ENCODE measurements around the gene GPC5.

GPC5 gene

GRCh38 chr13:92097337-92097903 lies 699.0 kb downstream of the GPC5 start:
- DNase-seq: no peak

GRCh38 chr13:92101801-92102200 lies 703.4 kb downstream of the GPC5 start:
- DNase-seq: no peak

GRCh38 chr13:92103689-92104153 lies 705.3 kb downstream of the GPC5 start:
- DNase-seq: peak; percentile 20

GRCh38 chr13:92122186-92122853 lies 723.9 kb downstream of the GPC5 start:
- no peak for DNase-seq

GRCh38 chr13:92126399-92126798 lies 728.0 kb downstream of the GPC5 start:
- no peak for DNase-seq

GRCh38 chr13:92135509-92135908 lies 737.1 kb downstream of the GPC5 start:
- no peak for DNase-seq

GRCh38 chr13:92136449-92137155 lies 738.2 kb downstream of the GPC5 start:
- DNase-seq: no peak

GRCh38 chr13:92137520-92137919 lies 739.1 kb downstream of the GPC5 start:
- no peak for DNase-seq

GRCh38 chr13:92143766-92144165 lies 745.3 kb downstream of the GPC5 start:
- DNase-seq: no peak

- DNase-seq: no peak
These were observed 752.2 kb downstream of the GPC5 start for GRCh38 chr13:92150606-92151005.

GRCh38 chr13:92158346-92158745 lies 759.9 kb downstream of the GPC5 start:
- DNase-seq: no peak

- no peak for DNase-seq
These were observed 766.4 kb downstream of the GPC5 start for GRCh38 chr13:92164822-92165221.

GRCh38 chr13:92172191-92172590 lies 773.8 kb downstream of the GPC5 start:
- no peak for DNase-seq

GRCh38 chr13:92173254-92173653 lies 774.8 kb downstream of the GPC5 start:
- no peak for DNase-seq

- DNase-seq: peak; percentile 5
These were observed 776.9 kb downstream of the GPC5 start for GRCh38 chr13:92175330-92175729.

- no peak for DNase-seq
These were observed 779.5 kb downstream of the GPC5 start for GRCh38 chr13:92177966-92178365.

GRCh38 chr13:92179223-92179622 lies 780.8 kb downstream of the GPC5 start:
- DNase-seq: no peak

- no peak for DNase-seq
These were observed 789.1 kb downstream of the GPC5 start for GRCh38 chr13:92187378-92187989.

- no peak for DNase-seq
These were observed 790.2 kb downstream of the GPC5 start for GRCh38 chr13:92188574-92188973.

- DNase-seq: no peak
These were observed 798.3 kb downstream of the GPC5 start for GRCh38 chr13:92196591-92197256.

- no peak for DNase-seq
These were observed 799.2 kb downstream of the GPC5 start for GRCh38 chr13:92197669-92198068.

- no peak for DNase-seq
These were observed 820.2 kb downstream of the GPC5 start for GRCh38 chr13:92218615-92219014.

GRCh38 chr13:92221916-92222315 lies 823.5 kb downstream of the GPC5 start:
- DNase-seq: no peak
